ENCODE data around the gene OLIG2. TPM values are rescaled to one million over a fixed set of nuclear protein-coding genes. Genes with fewer than 3 reads are reported as not detected.

The OLIG2 gene
- total and polyA plus RNA-seq, 2 of the 4 experiments (the other 2 are of a cell fraction) = not detected

- no peak overlapping the region for H4K8ac ChIP-seq (ENCODE audit: low read depth in 2 of 2, low read length in 2 of 2)
- H2BK5ac ChIP-seq (ENCODE audit: low read depth, low read length, poor library complexity, severe bottlenecking) = no peak overlapping the region
- in situ Hi-C loops (cut with MboI; ENCODE audit: low sequenced_read_pairs) (no loop called here), dilution Hi-C loops (cut with HindIII; ENCODE audit: low sequenced_read_pairs, unreplicated experiment) (no loop called here), intact Hi-C loops (cut with micrococcal nuclease) (no loop called here)
- peak overlapping the region; percentile 33; the same call in 1 of the 2 replicates for H3K4me3 ChIP-seq (ENCODE audit: insufficient read depth, low read depth, low read length)
- H3K9me1 ChIP-seq (ENCODE audit: insufficient read depth, low read length) = no peaks in the 10 kb centered on the region
- TF ChIP-seq BHLHE40 (IDR thresholded peaks at IDR 0.05; ENCODE audit: low read depth, low read length) (no peak), RFX5 (IDR thresholded peaks at IDR 0.05; ENCODE audit: low read depth, low read length) (no peak), POLR2A (IDR thresholded peaks at IDR 0.05; ENCODE audit: low read depth, low read length) (no peak), RAD21 (IDR thresholded peaks at IDR 0.05; ENCODE audit: low read length) (no peak), MAZ (IDR thresholded peaks at IDR 0.05; ENCODE audit: borderline replicate concordance, low read depth, low read length) (no peak), NFE2L2 (IDR thresholded peaks at IDR 0.05; ENCODE audit: low read depth, low read length) (no peak), CHD1 (IDR thresholded peaks at IDR 0.05; ENCODE audit: low read depth, low read length) (no peak), CEBPB (IDR thresholded peaks at IDR 0.05; ENCODE audit: low read depth, low read length) (no peak), RCOR1 (IDR thresholded peaks at IDR 0.05; ENCODE audit: insufficient replicate concordance, low read length) (no peak), MXI1 (IDR thresholded peaks at IDR 0.05; ENCODE audit: borderline replicate concordance, low read depth, low read length) (no peak), SMC3 (IDR thresholded peaks at IDR 0.05; ENCODE audit: low read depth, low read length) (no peak), FOS (IDR thresholded peaks at IDR 0.05; ENCODE audit: low read depth, low read length) (no peak), MAFK (IDR thresholded peaks at IDR 0.05; ENCODE audit: low read depth, low read length) (no peak)
- TF ChIP-seq, protein P1, sequence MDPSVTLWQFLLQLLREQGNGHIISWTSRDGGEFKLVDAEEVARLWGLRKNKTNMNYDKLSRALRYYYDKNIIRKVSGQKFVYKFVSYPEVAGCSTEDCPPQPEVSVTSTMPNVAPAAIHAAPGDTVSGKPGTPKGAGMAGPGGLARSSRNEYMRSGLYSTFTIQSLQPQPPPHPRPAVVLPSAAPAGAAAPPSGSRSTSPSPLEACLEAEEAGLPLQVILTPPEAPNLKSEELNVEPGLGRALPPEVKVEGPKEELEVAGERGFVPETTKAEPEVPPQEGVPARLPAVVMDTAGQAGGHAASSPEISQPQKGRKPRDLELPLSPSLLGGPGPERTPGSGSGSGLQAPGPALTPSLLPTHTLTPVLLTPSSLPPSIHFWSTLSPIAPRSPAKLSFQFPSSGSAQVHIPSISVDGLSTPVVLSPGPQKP (IDR thresholded peaks at IDR 0.05; ENCODE audit: borderline replicate concordance, low read depth, low read length) = no peak
- TF ChIP-seq, protein P2, sequence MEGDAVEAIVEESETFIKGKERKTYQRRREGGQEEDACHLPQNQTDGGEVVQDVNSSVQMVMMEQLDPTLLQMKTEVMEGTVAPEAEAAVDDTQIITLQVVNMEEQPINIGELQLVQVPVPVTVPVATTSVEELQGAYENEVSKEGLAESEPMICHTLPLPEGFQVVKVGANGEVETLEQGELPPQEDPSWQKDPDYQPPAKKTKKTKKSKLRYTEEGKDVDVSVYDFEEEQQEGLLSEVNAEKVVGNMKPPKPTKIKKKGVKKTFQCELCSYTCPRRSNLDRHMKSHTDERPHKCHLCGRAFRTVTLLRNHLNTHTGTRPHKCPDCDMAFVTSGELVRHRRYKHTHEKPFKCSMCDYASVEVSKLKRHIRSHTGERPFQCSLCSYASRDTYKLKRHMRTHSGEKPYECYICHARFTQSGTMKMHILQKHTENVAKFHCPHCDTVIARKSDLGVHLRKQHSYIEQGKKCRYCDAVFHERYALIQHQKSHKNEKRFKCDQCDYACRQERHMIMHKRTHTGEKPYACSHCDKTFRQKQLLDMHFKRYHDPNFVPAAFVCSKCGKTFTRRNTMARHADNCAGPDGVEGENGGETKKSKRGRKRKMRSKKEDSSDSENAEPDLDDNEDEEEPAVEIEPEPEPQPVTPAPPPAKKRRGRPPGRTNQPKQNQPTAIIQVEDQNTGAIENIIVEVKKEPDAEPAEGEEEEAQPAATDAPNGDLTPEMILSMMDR (conservative IDR thresholded peaks at IDR 0.05; ENCODE audit: low read depth, low read length) = no peak
- TF ChIP-seq, protein P3, sequence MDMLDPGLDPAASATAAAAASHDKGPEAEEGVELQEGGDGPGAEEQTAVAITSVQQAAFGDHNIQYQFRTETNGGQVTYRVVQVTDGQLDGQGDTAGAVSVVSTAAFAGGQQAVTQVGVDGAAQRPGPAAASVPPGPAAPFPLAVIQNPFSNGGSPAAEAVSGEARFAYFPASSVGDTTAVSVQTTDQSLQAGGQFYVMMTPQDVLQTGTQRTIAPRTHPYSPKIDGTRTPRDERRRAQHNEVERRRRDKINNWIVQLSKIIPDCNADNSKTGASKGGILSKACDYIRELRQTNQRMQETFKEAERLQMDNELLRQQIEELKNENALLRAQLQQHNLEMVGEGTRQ (IDR thresholded peaks at IDR 0.05; ENCODE audit: low read depth, low read length) = no peak
- H2BK120ac ChIP-seq (ENCODE audit: low read depth, low read length) = no peak overlapping the region
- ATAC-seq (ENCODE audit: low read depth) = no peak
- no peaks in the 10 kb centered on the region for H3K79me1 ChIP-seq (ENCODE audit: low read depth in 1 of 2, low read length in 2 of 2)
- H3K56ac ChIP-seq (ENCODE audit: extremely low read depth, insufficient read depth, low read length) = no peak overlapping the region
- H2AK9ac ChIP-seq (replicated peaks; ENCODE audit: low read depth, low read length, poor library complexity) = no peak overlapping the region
- ChIA-PET POLR2A (ENCODE audit: unreplicated experiment) (no interaction called here), CTCF (no interaction called here)
- no peaks in the 10 kb centered on the region for H4K20me1 ChIP-seq (ENCODE audit: insufficient read depth, low read length)
- H3K14ac ChIP-seq (replicated peaks; ENCODE audit: low read depth, low read length) = no peak overlapping the region
- no peak overlapping the region for H3K27ac ChIP-seq (ENCODE audit: insufficient read depth, low read length)
- no peak overlapping the region for H2BK15ac ChIP-seq (ENCODE audit: low read depth, low read length)
- no peak overlapping the region for H2BK20ac ChIP-seq (ENCODE audit: low read depth, low read length)
- H3K4me2 ChIP-seq (ENCODE audit: low read depth, low read length) = peak overlapping the region; percentile 84
- no peak overlapping the region for H2AK5ac ChIP-seq (ENCODE audit: low read depth, low read length)
- DNase-seq = peak; percentile 10
- no peak overlapping the region for H3K18ac ChIP-seq (ENCODE audit: low read depth, low read length)
- no peak overlapping the region for H4K5ac ChIP-seq (ENCODE audit: low read depth, low read length)
- no peak overlapping the region for H4K91ac ChIP-seq (ENCODE audit: insufficient read depth, low read depth, low read length)
- H3K9ac ChIP-seq (ENCODE audit: low read depth, low read length) = no peak overlapping the region
- H3K23ac ChIP-seq (ENCODE audit: low read depth, low read length) = no peak overlapping the region
- H3K36me3 ChIP-seq (ENCODE audit: control insufficient read depth, insufficient read depth, low read length) = no peaks in the 10 kb centered on the region
- peaks cover 2% of the 10 kb centered on the region; the same call in 1 of the 2 replicates for H3K4me1 ChIP-seq (ENCODE audit: control insufficient read depth, insufficient read depth, low read length)
- BruUV-seq (replicated peaks) = no TSS peak
- peaks cover 4% of the 10 kb centered on the region; the same call in 1 of the 2 replicates for H3K9me3 ChIP-seq (ENCODE audit: control insufficient read depth, insufficient read depth, low read length)
- no peak overlapping the region for H3K4ac ChIP-seq (ENCODE audit: low read depth, low read length)
- 0% methylated on average over 8 of the region's 38 CpGs; no CpG with 5 or more reads in 1 of the 2 experiments for WGBS, 2 experiments (ENCODE audit: extremely low coverage in 2 of 2, insufficient read length in 1 of 2)
- H3K27me3 ChIP-seq (ENCODE audit: control insufficient read depth, insufficient read depth, low read length) = peaks cover 93% of the 10 kb centered on the region
- H2AFZ ChIP-seq (replicated peaks; ENCODE audit: low read length, poor library complexity) = peak overlapping the region; percentile 48
Measured at GRCh38 chr21:33071770-33072306, 46.1 kb downstream of the OLIG2 start.
